MV-4-11 (cell line): ENCODE results near the gene PLCG1.
A peak's percentile ranks its signal among the peaks of the same experiment; 100 is the strongest.

ENCODE experiments used
- DNase-seq: peaks from one replicate; lab custom pipeline; 2025; lab: John Stamatoyannopoulos, UW

Gene PLCG1

GRCh38 chr20:41214666-41215065 lies 77.3 kb downstream of the PLCG1 start:
- DNase-seq, result no peak

- no peak for DNase-seq
Observed at GRCh38 chr20:41217422-41217821, 80.1 kb downstream of the PLCG1 start.

- DNase-seq, result no peak
Observed at GRCh38 chr20:41218466-41218865, 81.1 kb downstream of the PLCG1 start.

GRCh38 chr20:41219824-41220223 lies 82.5 kb downstream of the PLCG1 start:
- DNase-seq, result no peak

GRCh38 chr20:41221614-41222218 lies 84.4 kb downstream of the PLCG1 start:
- no peak for DNase-seq

GRCh38 chr20:41222296-41222695 lies 85.0 kb downstream of the PLCG1 start:
- no peak for DNase-seq

- no peak for DNase-seq
Observed at GRCh38 chr20:41222703-41223102, 85.4 kb downstream of the PLCG1 start.

- DNase-seq, result no peak
Observed at GRCh38 chr20:41223112-41223511, 85.8 kb downstream of the PLCG1 start.

GRCh38 chr20:41224281-41224680 lies 86.9 kb downstream of the PLCG1 start:
- peak; percentile 74 for DNase-seq

GRCh38 chr20:41225091-41225490 lies 87.7 kb downstream of the PLCG1 start:
- peak; percentile 25 for DNase-seq

GRCh38 chr20:41226426-41226825 lies 89.1 kb downstream of the PLCG1 start:
- no peak for DNase-seq
